22Rv1 (cell line): ENCODE results near the gene FAM177A1.

Experiments used
- ZFX ChIP-seq: fragments of 450-650 bp; IDR thresholded peaks from 2 replicates; pipeline ENCODE4 v1.6.1; 2017; ENCODE audit warnings: antibody characterized with exemption, borderline replicate concordance
- TF ChIP-seq, protein P1 (sequence below): fragments of 450-650 bp; IDR thresholded peaks from 2 replicates; pipeline ENCODE4 v1.5.1; 2017; ENCODE audit warnings: mild to moderate bottlenecking

DNA sequence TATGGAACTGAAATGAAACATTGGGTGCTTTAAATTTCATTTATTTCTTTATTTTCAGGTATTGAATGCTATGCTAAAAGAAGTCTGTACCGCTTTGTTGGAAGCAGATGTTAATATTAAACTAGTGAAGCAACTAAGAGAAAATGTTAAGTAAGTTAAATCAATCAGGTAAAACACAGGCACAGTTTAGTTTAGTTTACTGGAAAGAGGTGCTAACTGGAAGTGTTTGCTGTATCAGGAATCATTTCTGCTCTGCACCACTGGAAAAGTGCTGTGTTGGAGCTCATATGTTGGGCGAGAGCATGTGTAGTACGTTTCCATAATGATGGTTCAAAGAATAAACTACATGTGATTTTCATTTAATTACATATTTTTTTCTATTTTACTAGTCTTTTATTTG is 46.6 kb upstream of the FAM177A1 start:
- TF ChIP-seq, protein P1, sequence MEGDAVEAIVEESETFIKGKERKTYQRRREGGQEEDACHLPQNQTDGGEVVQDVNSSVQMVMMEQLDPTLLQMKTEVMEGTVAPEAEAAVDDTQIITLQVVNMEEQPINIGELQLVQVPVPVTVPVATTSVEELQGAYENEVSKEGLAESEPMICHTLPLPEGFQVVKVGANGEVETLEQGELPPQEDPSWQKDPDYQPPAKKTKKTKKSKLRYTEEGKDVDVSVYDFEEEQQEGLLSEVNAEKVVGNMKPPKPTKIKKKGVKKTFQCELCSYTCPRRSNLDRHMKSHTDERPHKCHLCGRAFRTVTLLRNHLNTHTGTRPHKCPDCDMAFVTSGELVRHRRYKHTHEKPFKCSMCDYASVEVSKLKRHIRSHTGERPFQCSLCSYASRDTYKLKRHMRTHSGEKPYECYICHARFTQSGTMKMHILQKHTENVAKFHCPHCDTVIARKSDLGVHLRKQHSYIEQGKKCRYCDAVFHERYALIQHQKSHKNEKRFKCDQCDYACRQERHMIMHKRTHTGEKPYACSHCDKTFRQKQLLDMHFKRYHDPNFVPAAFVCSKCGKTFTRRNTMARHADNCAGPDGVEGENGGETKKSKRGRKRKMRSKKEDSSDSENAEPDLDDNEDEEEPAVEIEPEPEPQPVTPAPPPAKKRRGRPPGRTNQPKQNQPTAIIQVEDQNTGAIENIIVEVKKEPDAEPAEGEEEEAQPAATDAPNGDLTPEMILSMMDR = no peak
- no peak for TF ChIP-seq ZFX
